Measurements from ENCODE around the gene SAG.

- no peak for TF ChIP-seq CTCF (IDR thresholded peaks at IDR 0.05; ENCODE audit: low read depth, low read length)
- no peak for TF ChIP-seq EZH2phosphoT487 (IDR thresholded peaks at IDR 0.05; ENCODE audit: low read depth)
These were observed 10.5 kb upstream of the SAG start for GRCh38 chr2:233297076-233297475.
